Choroid plexus epithelial cell (primary cell): ENCODE data around the gene AKNA.
A peak's percentile ranks its signal among the peaks of the same experiment; 100 is the strongest.

Experiments
- DNase-seq: peaks from one replicate; pipeline ENCODE4 v3.0.0-alpha.2; 2010; ENCODE audit warnings: low read depth
- H3K4me3 ChIP-seq: 2 replicates; pipeline ENCODE4 v1.5.1; 2011; ENCODE audit warnings: low read depth, mild to moderate bottlenecking, control low read depth, low read length, moderate library complexity
- TF ChIP-seq, protein P1 (sequence below): conservative IDR thresholded peaks from 2 replicates; pipeline ENCODE4 v1.5.1; 2011; ENCODE audit warnings: low read depth, mild to moderate bottlenecking, control low read depth, inconsistent platforms, low read length, moderate library complexity

The AKNA gene

DNA sequence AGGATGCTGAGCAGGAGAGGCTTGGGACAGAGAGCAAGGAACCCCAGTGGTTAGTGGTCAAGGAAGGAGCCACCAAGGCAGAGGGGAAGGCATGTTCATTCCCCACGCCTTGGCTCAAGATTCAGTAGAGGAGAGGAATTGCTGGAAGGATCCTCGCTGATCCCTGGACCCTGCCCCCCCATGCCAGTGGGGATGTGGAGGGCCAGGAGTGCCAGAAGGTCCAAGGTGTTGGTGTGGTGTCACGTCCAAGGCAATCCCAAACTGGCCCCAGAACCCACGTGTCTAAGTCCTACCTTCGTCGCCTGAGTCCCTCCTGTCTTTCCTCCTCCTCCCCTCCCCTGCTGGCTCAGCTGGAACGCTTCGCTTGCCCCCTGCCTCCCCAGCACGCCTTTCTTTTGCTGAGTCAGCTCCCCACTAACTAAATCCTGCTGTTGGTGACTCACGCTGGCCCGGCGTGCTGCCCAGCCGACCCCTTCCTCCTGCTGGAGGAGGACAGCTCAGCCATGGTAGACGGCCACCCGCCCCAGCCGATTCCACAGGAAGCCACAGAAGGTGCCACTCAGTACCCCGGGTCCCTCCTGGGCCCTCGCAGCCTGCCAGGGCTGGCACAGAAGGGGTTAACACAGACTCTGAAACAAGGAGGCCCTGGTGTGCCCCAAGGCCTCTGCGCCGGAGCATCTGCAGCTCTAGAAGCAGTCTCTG lies 102.5 kb downstream of the AKNA start:
- TF ChIP-seq, protein P1, sequence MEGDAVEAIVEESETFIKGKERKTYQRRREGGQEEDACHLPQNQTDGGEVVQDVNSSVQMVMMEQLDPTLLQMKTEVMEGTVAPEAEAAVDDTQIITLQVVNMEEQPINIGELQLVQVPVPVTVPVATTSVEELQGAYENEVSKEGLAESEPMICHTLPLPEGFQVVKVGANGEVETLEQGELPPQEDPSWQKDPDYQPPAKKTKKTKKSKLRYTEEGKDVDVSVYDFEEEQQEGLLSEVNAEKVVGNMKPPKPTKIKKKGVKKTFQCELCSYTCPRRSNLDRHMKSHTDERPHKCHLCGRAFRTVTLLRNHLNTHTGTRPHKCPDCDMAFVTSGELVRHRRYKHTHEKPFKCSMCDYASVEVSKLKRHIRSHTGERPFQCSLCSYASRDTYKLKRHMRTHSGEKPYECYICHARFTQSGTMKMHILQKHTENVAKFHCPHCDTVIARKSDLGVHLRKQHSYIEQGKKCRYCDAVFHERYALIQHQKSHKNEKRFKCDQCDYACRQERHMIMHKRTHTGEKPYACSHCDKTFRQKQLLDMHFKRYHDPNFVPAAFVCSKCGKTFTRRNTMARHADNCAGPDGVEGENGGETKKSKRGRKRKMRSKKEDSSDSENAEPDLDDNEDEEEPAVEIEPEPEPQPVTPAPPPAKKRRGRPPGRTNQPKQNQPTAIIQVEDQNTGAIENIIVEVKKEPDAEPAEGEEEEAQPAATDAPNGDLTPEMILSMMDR: peak; percentile 37
- peak; percentile 92 for DNase-seq
- H3K4me3 ChIP-seq: no peak overlapping the region

DNA sequence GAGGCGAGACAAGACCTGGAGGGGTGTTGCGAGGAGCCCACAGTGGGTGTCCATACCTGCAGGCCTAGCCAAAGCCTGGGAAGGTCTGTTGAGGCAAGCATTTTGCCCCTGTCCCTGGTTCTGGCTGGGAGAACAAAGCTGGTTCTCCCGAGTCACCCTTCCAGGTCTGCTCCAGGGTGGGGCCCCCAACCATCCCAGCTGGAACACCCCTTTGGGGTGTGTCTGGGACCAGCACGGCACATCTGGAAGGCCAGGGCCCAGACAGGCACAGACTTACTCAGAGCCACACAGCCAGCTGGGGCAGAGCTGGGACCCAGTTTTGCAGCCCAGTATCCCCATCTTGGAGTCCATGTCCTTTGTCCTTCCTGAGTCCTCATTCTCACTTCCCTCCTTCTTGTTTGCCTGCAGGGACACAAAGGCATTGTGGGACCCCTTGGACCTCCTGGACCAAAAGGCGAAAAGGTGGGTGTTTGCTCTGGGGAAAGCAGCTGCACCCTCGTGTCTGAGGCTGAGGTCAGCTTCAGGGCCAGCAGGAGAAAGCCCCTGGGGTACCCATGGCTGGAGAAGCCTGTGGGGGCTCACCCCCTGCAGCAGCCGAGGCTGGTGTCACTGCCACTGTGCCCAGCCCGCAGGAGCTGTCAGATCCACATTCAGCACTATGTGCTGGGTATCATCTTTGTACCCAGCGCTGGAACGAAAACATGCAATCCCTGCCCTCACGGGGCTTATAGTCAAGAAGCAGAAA lies 103.3 kb downstream of the AKNA start:
- no peak overlapping the region for H3K4me3 ChIP-seq
- no peak for DNase-seq

More for the DNA sequence above, 103.3 kb downstream of the AKNA start:
- TF ChIP-seq, protein P1: no peak
